Endothelial cell of umbilical vein (primary cell): ENCODE measurements around the gene FOXL2NB. TPM values are rescaled to one million over a fixed set of nuclear protein-coding genes. Genes with fewer than 3 reads are reported as not detected.

Experiments used
- BruUV-seq: library from RNA; stranded (reverse); fragments of 400-500 nt; replicated peaks from 2 replicates; lab custom pipeline; 2021; lab: Mats Ljungman, UMichigan
- CTCF ChIA-PET: fragments of 300-600, 350-600 bp; sonication (Branson Sonifier 250); formaldehyde crosslinking; loops from one replicate; lab custom pipeline; 2021; ENCODE audit warnings: antibody characterized with exemption, inconsistent platforms; lab: Charles Lee
- POLR2A ChIA-PET: fragments of 300-600, 350-600 bp; sonication (Branson Sonifier 250); formaldehyde crosslinking; loops from one replicate; lab custom pipeline; 2021; ENCODE audit warnings: antibody characterized with exemption, inconsistent platforms; lab: Charles Lee
- DNase-seq: peaks from one replicate; pipeline ENCODE4 v3.0.0-alpha.2; 2011; ENCODE audit warnings: low read depth, low spot score
- FAIRE-seq: peaks from 2 replicates; lab custom pipeline; 2011; peaks lifted over from hg19 to GRCh38; lab: Jason Lieb, UNC
- H2AFZ ChIP-seq: 2 replicates; pipeline ENCODE4 v1.6.0; 2012; ENCODE audit warnings: low read depth, low read length, control low read depth, inconsistent platforms
- H3K27ac ChIP-seq: 2 replicates; pipeline ENCODE4 v1.5.1; 2011; ENCODE audit warnings: low read depth, mild to moderate bottlenecking, control low read depth, low read length, moderate library complexity; ENCODE audit not compliant: insufficient read depth
- H3K27me3 ChIP-seq, 2 experiments: 2 replicates each; pipeline versions ENCODE4 v1.6.0 to v1.6.1; 2011; ENCODE audit warnings: low read length in 2 of 2, mixed read lengths in 1 of 2; ENCODE audit not compliant: control insufficient read depth in 2 of 2, insufficient read depth in 2 of 2
- H3K36me3 ChIP-seq, 2 experiments: 2 replicates in 1 of 2; 3 replicates in 1 of 2; pipeline ENCODE4 v1.5.1; 2011; ENCODE audit warnings: low read length in 2 of 2, mild to moderate bottlenecking in 1 of 2, moderate library complexity in 1 of 2; ENCODE audit not compliant: control insufficient read depth in 2 of 2, insufficient read depth in 2 of 2; ENCODE audit errors: extremely low read depth in 1 of 2
- H3K4me1 ChIP-seq: 3 replicates; pipeline ENCODE4 v1.5.1; 2011; ENCODE audit warnings: mild to moderate bottlenecking, low read length; ENCODE audit not compliant: control insufficient read depth, insufficient read depth; ENCODE audit errors: extremely low read depth
- H3K4me2 ChIP-seq: 2 replicates; pipeline ENCODE4 v1.6.1; 2011; ENCODE audit warnings: low read length, control low read depth, mixed read lengths; ENCODE audit not compliant: insufficient read depth
- H3K4me3 ChIP-seq, 3 experiments: fragments of 200-600 bp in 1 of 3; sonication (generic), shearing (Covaris generic) in 1 of 3; replicated peaks in 1 of 3; 2 replicates each; pipeline ENCODE4 v1.5.1; 2011 to 2016; ENCODE audit warnings: control low read depth in 3 of 3, low read length in 3 of 3, mild to moderate bottlenecking in 2 of 3, inconsistent platforms in 1 of 3, low read depth in 1 of 3, moderate library complexity in 1 of 3; ENCODE audit not compliant: insufficient read depth in 1 of 3
- H3K79me2 ChIP-seq: 2 replicates; pipeline ENCODE4 v1.6.0; 2012; ENCODE audit warnings: low read length, inconsistent platforms; ENCODE audit not compliant: control insufficient read depth, insufficient read depth
- H3K9ac ChIP-seq: replicated peaks from 2 replicates; pipeline ENCODE3; 2011; ENCODE audit warnings: low read length, control low read depth; ENCODE audit not compliant: insufficient read depth; ENCODE audit errors: extremely low read depth
- H3K9me1 ChIP-seq: replicated peaks from 3 replicates; pipeline ENCODE4 v1.6.0; 2011; ENCODE audit warnings: mild to moderate bottlenecking, low read length; ENCODE audit not compliant: control insufficient read depth, insufficient read depth; ENCODE audit errors: extremely low read depth
- H3K9me3 ChIP-seq: replicated peaks from 2 replicates; pipeline ENCODE4 v1.5.1; 2012; ENCODE audit warnings: low read length, inconsistent platforms; ENCODE audit not compliant: control insufficient read depth, insufficient read depth
- H4K20me1 ChIP-seq: replicated peaks from 2 replicates; pipeline ENCODE3; 2011; ENCODE audit warnings: mild to moderate bottlenecking, low read length; ENCODE audit not compliant: control insufficient read depth, insufficient read depth; ENCODE audit errors: extremely low read depth
- CTCF ChIP-seq, 2 donors: IDR thresholded peaks; 1 replicate in 1 of 2; 2 replicates in 1 of 2; pipeline ENCODE4 v1.5.1; 2011; ENCODE audit warnings: low read length in 2 of 2, mild to moderate bottlenecking in 2 of 2, moderate library complexity in 2 of 2, control low read depth in 1 of 2, inconsistent platforms in 1 of 2, low read depth in 1 of 2; ENCODE audit not compliant: insufficient read depth in 1 of 2; ENCODE audit errors: extremely low read depth in 1 of 2
- EZH2 ChIP-seq: IDR thresholded peaks from 2 replicates; pipeline ENCODE4 v1.6.1; 2012; ENCODE audit warnings: borderline replicate concordance, low read depth, mild to moderate bottlenecking, moderate library complexity, low read length, inconsistent platforms; ENCODE audit not compliant: severe bottlenecking
- FOS ChIP-seq: IDR thresholded peaks from 2 replicates; pipeline ENCODE4 v1.6.1; 2011; ENCODE audit warnings: mild to moderate bottlenecking, low read length, moderate library complexity, borderline replicate concordance; ENCODE audit not compliant: insufficient read depth
- GATA2 ChIP-seq: IDR thresholded peaks from 2 replicates; pipeline ENCODE4 v1.7.0; 2011; ENCODE audit warnings: low read depth, mild to moderate bottlenecking, moderate library complexity, mixed read lengths, low read length; ENCODE audit not compliant: insufficient read length, insufficient read depth
- JUN ChIP-seq: IDR thresholded peaks from 2 replicates; pipeline ENCODE4 v1.6.1; 2011; ENCODE audit warnings: borderline replicate concordance, low read depth; ENCODE audit not compliant: insufficient read length, insufficient read depth
- MAX ChIP-seq: IDR thresholded peaks from 2 replicates; pipeline ENCODE4 v1.6.1; 2011; ENCODE audit not compliant: insufficient read depth, insufficient read length
- MYC ChIP-seq: IDR thresholded peaks from one replicate; pipeline ENCODE4 v1.6.1; 2011; ENCODE audit warnings: mild to moderate bottlenecking, low read depth, low read length
- POLR2A ChIP-seq: IDR thresholded peaks from 2 replicates; pipeline ENCODE4 v1.6.1; 2012; ENCODE audit warnings: low read depth, mild to moderate bottlenecking, control low read depth, low read length
- POLR2AphosphoS5 ChIP-seq: IDR thresholded peaks from 2 replicates; pipeline ENCODE4 v1.6.1; 2012; ENCODE audit warnings: low read depth, mild to moderate bottlenecking, control low read depth, low read length, moderate library complexity; ENCODE audit not compliant: insufficient read depth
- dilution Hi-C: fragments of 300-500 bp; cut with MboI; formaldehyde crosslinking; loops from one replicate; pipeline ENCODE4 v1.15.0; 2019; ENCODE audit warnings: low sequenced_read_pairs; ENCODE audit not compliant: extremely low pct_ligation_motif_present
- intact Hi-C: fragments of 100-400 bp; cut with micrococcal nuclease; formaldehyde crosslinking; loops from one replicate; pipeline ENCODE4 v1.10.0; 2022
- polyA plus RNA-seq, 4 experiments: library from polyadenylated mRNA; depleted of rRNA in 3 of 4; stranded (reverse) in 3 of 4; unstranded in 1 of 4; fragments of >200 nt; gene quantifications; 2 replicates each; pipeline versions ENCODE4 v1.2.1 to v1.2.3, GENCODE V29; 2011 to 2012; ENCODE audit warnings: missing spikeins in 1 of 4
- total RNA-seq: library from RNA; stranded (reverse); gene quantifications from 2 replicates; pipeline ENCODE4 v1.2.3, GENCODE V29; 2021

Gene FOXL2NB
- total and polyA plus RNA-seq, 2 donors (not counting 3 experiments of a cell fraction or from before 2014, with no cell fraction given) = 0.01 TPM; not detected in 1

GRCh38 chr3:138907539-138907938 lies 39.5 kb upstream of the FOXL2NB start:
- Histone ChIP-seq H3K9me3 (no peaks in the 10 kb centered on the region), H3K36me3 (no peaks in the 10 kb centered on the region), H3K4me1 (no peaks in the 10 kb centered on the region), H3K79me2 (no peaks in the 10 kb centered on the region), H3K9me1 (no peaks in the 10 kb centered on the region), H3K4me3 (no peak overlapping the region), H3K27me3 (no peaks in the 10 kb centered on the region), H3K9ac (no peak overlapping the region), H3K27ac (no peak overlapping the region), H2AFZ (no peak overlapping the region), H3K4me2 (no peak overlapping the region), H4K20me1 (no peaks in the 10 kb centered on the region)
- ChIA-PET CTCF (interaction anchor here (1.1 kb wide), 2 partner anchors 218 to 428 kb away, joined by 3 read pairs; no protein-coding TSS in a partner anchor), POLR2A (no interaction called here)
- dilution Hi-C loops (no loop called here), intact Hi-C loops (no loop called here)
- no peak for TF ChIP-seq POLR2A
- no peak for TF ChIP-seq EZH2
- TF ChIP-seq MAX = no peak
- no peak for TF ChIP-seq POLR2AphosphoS5
- no peak for TF ChIP-seq GATA2
- TF ChIP-seq CTCF (IDR thresholded peaks at IDR 0.05; ENCODE audit: extremely low read depth in 1 of 2, insufficient read depth in 1 of 2, low read depth in 1 of 2, low read length in 2 of 2) = no peak
- TF ChIP-seq JUN = no peak
- no peak for TF ChIP-seq FOS
- no peak for TF ChIP-seq MYC
- DNase-seq (no peak), FAIRE-seq (no peak)
- BruUV-seq = no TSS peak
